CD14-positive monocyte (primary cell): Measurements from ENCODE around the gene HS6ST1. TPM values are rescaled to one million over a fixed set of nuclear protein-coding genes. Genes with fewer than 3 reads are reported as not detected.

Source experiments
- DNase-seq, 3 donors: peaks; one replicate each; pipeline ENCODE4 v3.0.0-alpha.2; 2011 to 2022
- H2AFZ ChIP-seq: 2 replicates; pipeline ENCODE4 v1.6.0; 2012; ENCODE audit warnings: mild to moderate bottlenecking, low read depth, low read length, inconsistent platforms; ENCODE audit not compliant: insufficient read depth, poor library complexity, severe bottlenecking
- H3K27ac ChIP-seq, 2 donors: 1 replicate in 1 of 2; 2 replicates in 1 of 2; pipeline ENCODE4 v1.5.1; 2012 to 2013; ENCODE audit warnings: low read length in 2 of 2, control low read depth in 1 of 2, inconsistent platforms in 1 of 2, low read depth in 1 of 2, mild to moderate bottlenecking in 1 of 2
- H3K27me3 ChIP-seq, 2 donors: one replicate each; pipeline versions ENCODE4 v1.6.0 to v1.6.1; 2011 to 2013; ENCODE audit warnings: low read length in 2 of 2; ENCODE audit not compliant: control insufficient read depth in 2 of 2, insufficient read depth in 2 of 2
- H3K36me3 ChIP-seq, 2 donors: replicated peaks in 1 of 2; 1 replicate in 1 of 2; 2 replicates in 1 of 2; pipeline versions ENCODE4 v1.5.1 to v1.6.1; 2012 to 2013; ENCODE audit warnings: low read length in 2 of 2, control low read depth in 1 of 2, inconsistent platforms in 1 of 2, mild to moderate bottlenecking in 1 of 2; ENCODE audit not compliant: insufficient read depth in 2 of 2, control insufficient read depth in 1 of 2
- H3K4me1 ChIP-seq, 2 donors: 1 replicate in 1 of 2; 2 replicates in 1 of 2; pipeline versions ENCODE4 v1.5.1 to v1.6.1; 2012 to 2013; ENCODE audit warnings: low read length in 2 of 2, control low read depth in 1 of 2, inconsistent platforms in 1 of 2, mild to moderate bottlenecking in 1 of 2, moderate library complexity in 1 of 2; ENCODE audit not compliant: insufficient read depth in 2 of 2, control insufficient read depth in 1 of 2
- H3K4me2 ChIP-seq: replicated peaks from 2 replicates; pipeline ENCODE3; 2012; ENCODE audit warnings: low read length, moderate library complexity, mild to moderate bottlenecking; ENCODE audit not compliant: poor library complexity, severe bottlenecking; ENCODE audit errors: extremely low read depth
- H3K4me3 ChIP-seq, 3 experiments: fragments of 200-600 bp in 1 of 3; sonication (generic) in 1 of 3; replicated peaks in 1 of 3; 1 replicate in 2 of 3; 2 replicates in 1 of 3; pipeline ENCODE4 v1.5.1; 2011 to 2013; ENCODE audit warnings: low read length in 3 of 3, mild to moderate bottlenecking in 3 of 3, control low read depth in 2 of 3, low read depth in 2 of 3, inconsistent platforms in 1 of 3, moderate library complexity in 1 of 3
- H3K79me2 ChIP-seq: 2 replicates; pipeline ENCODE4 v1.6.0; 2012; ENCODE audit warnings: mild to moderate bottlenecking, control low read depth, inconsistent platforms, low read length, moderate library complexity; ENCODE audit not compliant: insufficient read depth
- H3K9ac ChIP-seq: 2 replicates; pipeline ENCODE4 v1.6.0; 2017; ENCODE audit warnings: low read length, mild to moderate bottlenecking; ENCODE audit not compliant: insufficient read depth, poor library complexity, severe bottlenecking
- H3K9me3 ChIP-seq, 2 donors: replicated peaks in 1 of 2; 1 replicate in 1 of 2; 2 replicates in 1 of 2; pipeline versions ENCODE4 v1.5.1 to v1.6.1; 2012 to 2013; ENCODE audit warnings: low read length in 2 of 2, control low read depth in 1 of 2; ENCODE audit not compliant: control insufficient read depth in 1 of 2, insufficient read depth in 1 of 2
- H4K20me1 ChIP-seq: 2 replicates; pipeline ENCODE4 v1.6.0; 2012; ENCODE audit warnings: mild to moderate bottlenecking, low read length, control low read depth, moderate library complexity; ENCODE audit not compliant: insufficient read depth
- H3K27ac Mint-ChIP-seq, 7 donors: one replicate each; pipeline ENCODE4 v1.8.0; 2020; ENCODE audit warnings: mild to moderate bottlenecking in 7 of 7, mixed read lengths in 7 of 7, moderate library complexity in 6 of 7, inconsistent platforms in 2 of 7
- H3K27me3 Mint-ChIP-seq, 3 donors: one replicate each; pipeline ENCODE4 v1.8.0; 2021 to 2022; ENCODE audit warnings: low read depth in 3 of 3, mild to moderate bottlenecking in 3 of 3, mixed read lengths in 3 of 3, moderate library complexity in 3 of 3, inconsistent platforms in 1 of 3
- H3K36me3 Mint-ChIP-seq, 2 donors: one replicate each; pipeline ENCODE4 v1.8.0; 2020; ENCODE audit warnings: mixed read lengths in 2 of 2, inconsistent platforms in 1 of 2, mild to moderate bottlenecking in 1 of 2
- H3K4me1 Mint-ChIP-seq: one replicate; pipeline ENCODE4 v1.8.0; 2020; ENCODE audit warnings: mild to moderate bottlenecking, mixed read lengths
- H3K4me3 Mint-ChIP-seq, 2 donors: one replicate each; pipeline ENCODE4 v1.8.0; 2020; ENCODE audit warnings: mild to moderate bottlenecking in 2 of 2, mixed read lengths in 2 of 2, moderate library complexity in 1 of 2
- H3K9me3 Mint-ChIP-seq, 7 donors: one replicate each; pipeline ENCODE4 v1.8.0; 2020 to 2022; ENCODE audit warnings: mixed read lengths in 7 of 7, mild to moderate bottlenecking in 6 of 7, moderate library complexity in 6 of 7, inconsistent platforms in 2 of 7
- WGBS: methylation state at CpG from one replicate; pipeline ENCODE4 v1.1.5; 2013; ENCODE audit warnings: missing lambda C conversion rate; ENCODE audit not compliant: insufficient coverage; 5-methylcytosine and 5-hydroxymethylcytosine counted together
- intact Hi-C, 2 donors: fragments of 100-400 bp; cut with micrococcal nuclease; formaldehyde crosslinking; loops; one replicate each; pipeline versions ENCODE4 v1.15.0 to v1.15.1; 2023
- polyA plus RNA-seq, 3 donors: library from polyadenylated mRNA; depleted of rRNA in 1 of 3; unstranded in 2 of 3; stranded (reverse) in 1 of 3; fragments of 300-500 nt in 2 of 3; fragments of >200 nt in 1 of 3; fragmentation: Illumina TruSeq in 2 of 3; gene quantifications; 1 replicate in 2 of 3; 2 replicates in 1 of 3; pipeline ENCODE4 v1.2.3, GENCODE V29; 2012 to 2021
- TF ChIP-seq, protein P1 (sequence below): fragments of 200-600 bp; IDR thresholded peaks from one replicate; pipeline ENCODE4 v1.8.0; 2022; ENCODE audit warnings: antibody characterized with exemption, mild to moderate bottlenecking

Gene HS6ST1
- polyA plus RNA-seq, 3 donors = 2.9 to 5.4 (median 4.0) TPM

DNA sequence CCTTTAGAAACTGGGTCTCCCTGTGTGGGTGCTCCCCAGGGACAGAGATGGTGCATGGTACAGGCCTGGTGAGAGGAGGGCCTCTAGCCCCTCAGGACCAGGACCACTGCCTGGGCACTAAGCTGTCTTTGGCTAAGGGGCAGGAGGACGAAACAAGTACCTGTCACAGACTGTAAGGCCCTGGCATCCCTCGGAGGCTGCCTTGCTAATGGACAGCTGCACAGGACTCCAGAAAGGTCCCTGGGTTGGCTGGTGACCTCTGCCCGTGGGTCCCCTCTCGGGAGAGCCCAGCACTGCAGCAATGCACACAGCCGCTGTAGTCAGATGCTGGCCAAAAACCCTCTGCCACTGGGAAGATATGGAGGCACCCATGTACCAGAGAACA, 14.3 kb downstream of the HS6ST1 start:
- H3K9ac ChIP-seq = no peak overlapping the region
- no peaks in the 10 kb centered on the region for H3K27me3 ChIP-seq
- H3K79me2 ChIP-seq = peaks cover 24% of the 10 kb centered on the region
- Mint-ChIP-seq H3K27me3 (peaks cover 0 to 5% (median 2%) of the 10 kb centered on the region in 3 donors), H3K9me3 (no peaks in the 10 kb centered on the region), H3K36me3 (peaks cover 3 to 14% of the 10 kb centered on the region in 2 donors), H3K27ac (peak overlapping the region in 1 of 7 donors; percentile 50), H3K4me1 (peaks cover 11% of the 10 kb centered on the region), H3K4me3 (no peak overlapping the region)
- TF ChIP-seq, protein P1, sequence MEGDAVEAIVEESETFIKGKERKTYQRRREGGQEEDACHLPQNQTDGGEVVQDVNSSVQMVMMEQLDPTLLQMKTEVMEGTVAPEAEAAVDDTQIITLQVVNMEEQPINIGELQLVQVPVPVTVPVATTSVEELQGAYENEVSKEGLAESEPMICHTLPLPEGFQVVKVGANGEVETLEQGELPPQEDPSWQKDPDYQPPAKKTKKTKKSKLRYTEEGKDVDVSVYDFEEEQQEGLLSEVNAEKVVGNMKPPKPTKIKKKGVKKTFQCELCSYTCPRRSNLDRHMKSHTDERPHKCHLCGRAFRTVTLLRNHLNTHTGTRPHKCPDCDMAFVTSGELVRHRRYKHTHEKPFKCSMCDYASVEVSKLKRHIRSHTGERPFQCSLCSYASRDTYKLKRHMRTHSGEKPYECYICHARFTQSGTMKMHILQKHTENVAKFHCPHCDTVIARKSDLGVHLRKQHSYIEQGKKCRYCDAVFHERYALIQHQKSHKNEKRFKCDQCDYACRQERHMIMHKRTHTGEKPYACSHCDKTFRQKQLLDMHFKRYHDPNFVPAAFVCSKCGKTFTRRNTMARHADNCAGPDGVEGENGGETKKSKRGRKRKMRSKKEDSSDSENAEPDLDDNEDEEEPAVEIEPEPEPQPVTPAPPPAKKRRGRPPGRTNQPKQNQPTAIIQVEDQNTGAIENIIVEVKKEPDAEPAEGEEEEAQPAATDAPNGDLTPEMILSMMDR = no peak
- WGBS = 93% methylated on average over 5 of the region's 5 CpGs
- H2AFZ ChIP-seq = no peak overlapping the region
- no peak overlapping the region for H3K4me3 ChIP-seq
- intact Hi-C loops = no loop called here
- peaks cover 100% of the 10 kb centered on the region for H4K20me1 ChIP-seq
- H3K27ac ChIP-seq = no peak overlapping the region
- H3K9me3 ChIP-seq = no peaks in the 10 kb centered on the region
- DNase-seq = no peak
- peaks cover 0 to 2% of the 10 kb centered on the region in 2 donors for H3K36me3 ChIP-seq
- no peak overlapping the region for H3K4me2 ChIP-seq
- H3K4me1 ChIP-seq = peaks cover 3 to 9% of the 10 kb centered on the region in 2 donors

DNA sequence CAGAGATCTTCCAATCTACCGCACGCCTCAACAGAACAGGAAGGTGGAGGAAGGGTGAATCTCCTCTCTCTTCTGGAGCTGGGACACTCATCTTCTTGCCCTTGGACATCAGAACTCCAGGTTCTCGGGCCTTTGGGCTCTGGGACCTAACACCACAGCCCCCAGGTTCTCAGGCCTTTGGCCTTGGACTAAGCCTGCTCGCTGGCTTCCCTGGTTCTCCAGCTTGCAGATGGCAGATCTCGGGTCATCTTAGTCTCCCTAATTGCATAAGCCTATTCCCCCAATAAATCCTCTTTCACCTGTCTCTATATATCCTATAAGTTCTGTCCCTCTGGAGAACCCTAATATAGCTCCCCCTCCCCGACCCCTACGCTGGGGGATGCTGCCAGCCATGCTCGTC, 14.8 kb downstream of the HS6ST1 start:
- peaks cover 100% of the 10 kb centered on the region for H4K20me1 ChIP-seq

More for the DNA sequence above, 14.8 kb downstream of the HS6ST1 start:
- H3K4me2 ChIP-seq = no peak overlapping the region
- no peaks in the 10 kb centered on the region for H3K36me3 ChIP-seq
- Mint-ChIP-seq H3K9me3 (peaks cover 0 to 2% (median 0%) of the 10 kb centered on the region in 7 donors), H3K27me3 (peaks cover 0 to 6% (median 2%) of the 10 kb centered on the region in 3 donors), H3K4me3 (no peak overlapping the region), H3K36me3 (peaks cover 3 to 14% of the 10 kb centered on the region in 2 donors), H3K27ac (peak overlapping the region in 1 of 7 donors; percentile 50), H3K4me1 (peaks cover 11% of the 10 kb centered on the region)
- H3K4me1 ChIP-seq = peaks cover 3 to 9% of the 10 kb centered on the region in 2 donors
- intact Hi-C loops = no loop called here
- H3K9me3 ChIP-seq = no peaks in the 10 kb centered on the region
- no peak for DNase-seq
- H3K9ac ChIP-seq = no peak overlapping the region
- TF ChIP-seq, protein P1 = no peak
- 100% methylated on average over 3 of the region's 8 CpGs for WGBS
- no peak overlapping the region for H3K27ac ChIP-seq
- H3K27me3 ChIP-seq = no peaks in the 10 kb centered on the region
- no peak overlapping the region for H3K4me3 ChIP-seq
- no peak overlapping the region for H2AFZ ChIP-seq
- peaks cover 23% of the 10 kb centered on the region for H3K79me2 ChIP-seq
